Activated T-cell treated with anti-CD3 and anti-CD28 coated beads, Interleukin-2, amount 50 U/mL, for 72 hours (primary cell): ENCODE measurements around the gene LDLRAP1. TPM values are rescaled to one million over a fixed set of nuclear protein-coding genes. Genes with fewer than 3 reads are reported as not detected.

Source experiments
- ATAC-seq, 2 donors: fragments of 150-1000 bp; cut with Tn5 transposase; replicated peaks in 1 of 2; 2 replicates each; pipeline ENCODE4 v1.10.0; 2021; ENCODE audit warnings: moderate library complexity in 2 of 2, mild to moderate bottlenecking in 1 of 2
- DNase-seq, 2 donors: peaks; one replicate each; pipeline ENCODE4 v3.0.0; 2021 to 2022; ENCODE audit warnings: mixed read lengths in 1 of 2
- H3K27ac Mint-ChIP-seq: one replicate; pipeline ENCODE4 v1.8.0; 2022; ENCODE audit warnings: mild to moderate bottlenecking, moderate library complexity, mixed read lengths
- H3K27me3 Mint-ChIP-seq: one replicate; pipeline ENCODE4 v1.8.0; 2022; ENCODE audit warnings: low read depth, mixed read lengths
- H3K36me3 Mint-ChIP-seq, 2 donors: one replicate each; pipeline ENCODE4 v1.8.0; 2022; ENCODE audit warnings: mixed read lengths in 2 of 2, mild to moderate bottlenecking in 1 of 2; ENCODE audit not compliant: insufficient read depth in 2 of 2
- H3K4me1 Mint-ChIP-seq: one replicate; pipeline ENCODE4 v1.8.0; 2022; ENCODE audit warnings: low read depth, mixed read lengths
- H3K4me3 Mint-ChIP-seq, 2 donors: one replicate each; pipeline ENCODE4 v1.8.0; 2022; ENCODE audit warnings: mild to moderate bottlenecking in 2 of 2, mixed read lengths in 2 of 2, moderate library complexity in 2 of 2
- H3K9me3 Mint-ChIP-seq, 2 donors: one replicate each; pipeline ENCODE4 v1.8.0; 2022; ENCODE audit warnings: mixed read lengths in 2 of 2
- total RNA-seq, 2 donors: library from RNA; stranded (reverse); gene quantifications; one replicate each; pipeline ENCODE4 v1.2.3, GENCODE V29; 2022

LDLRAP1 gene
- total RNA-seq, 2 donors from 2014 or later = 13.5 to 14.7 TPM

- Mint-ChIP-seq H3K4me3 (no peak overlapping the region), H3K27ac (no peak overlapping the region), H3K9me3 (peaks cover 6 to 7% of the 10 kb centered on the region in 2 donors), H3K27me3 (no peaks in the 10 kb centered on the region), H3K4me1 (no peaks in the 10 kb centered on the region), H3K36me3 (no peaks in the 10 kb centered on the region)
- ATAC-seq (no peak), DNase-seq (no peak)
These were observed 14.4 kb upstream of the LDLRAP1 start for GRCh38 chr1:25528881-25529517.

DNA sequence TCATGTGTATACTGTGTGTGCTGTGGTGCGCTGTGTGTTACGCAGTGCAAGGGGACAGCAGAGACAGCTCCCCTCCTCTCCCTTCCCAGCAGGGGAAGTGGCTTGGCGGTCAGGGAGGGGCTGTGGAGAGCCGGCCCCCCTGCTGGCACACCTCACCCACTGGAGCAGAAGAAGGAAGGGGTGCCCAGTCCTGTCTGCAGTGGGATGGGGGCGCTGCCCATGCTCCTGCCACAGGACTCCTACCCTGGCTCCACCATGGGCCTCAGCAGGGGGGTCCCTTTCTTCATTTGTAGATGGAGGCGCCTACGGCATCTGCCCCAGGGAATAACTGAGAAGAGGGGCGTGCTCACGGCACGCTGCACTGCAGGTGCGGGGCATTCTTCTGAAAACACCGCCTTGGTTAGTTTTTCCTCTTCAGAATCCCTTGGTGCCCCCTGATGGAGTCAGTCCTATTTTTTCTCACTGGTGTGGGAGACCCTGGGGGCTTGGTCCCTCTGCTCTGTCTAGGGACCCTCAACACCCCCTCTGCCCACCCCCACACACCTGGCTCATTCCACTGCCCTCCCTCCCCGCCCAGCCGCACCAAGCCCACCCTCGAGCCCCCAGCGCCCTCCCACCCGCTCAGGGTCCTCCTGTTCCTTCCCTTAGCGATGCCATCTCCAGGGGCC is 13.8 kb upstream of the LDLRAP1 start:
- ATAC-seq (no peak), DNase-seq (no peak)
- Mint-ChIP-seq H3K27ac (no peak overlapping the region), H3K36me3 (no peaks in the 10 kb centered on the region), H3K9me3 (peaks cover 6 to 7% of the 10 kb centered on the region in 2 donors), H3K27me3 (no peaks in the 10 kb centered on the region), H3K4me3 (no peak overlapping the region), H3K4me1 (no peaks in the 10 kb centered on the region)

GRCh38 chr1:25530186-25531081 is 13.0 kb upstream of the LDLRAP1 start:
- H3K4me3 Mint-ChIP-seq = no peak overlapping the region
- H3K27ac Mint-ChIP-seq = no peak overlapping the region
- DNase-seq = no peak
- H3K27me3 Mint-ChIP-seq = no peaks in the 10 kb centered on the region
- ATAC-seq = no peak
- peaks cover 3 to 4% of the 10 kb centered on the region in 2 donors for H3K9me3 Mint-ChIP-seq
- H3K4me1 Mint-ChIP-seq = no peaks in the 10 kb centered on the region
- no peaks in the 10 kb centered on the region for H3K36me3 Mint-ChIP-seq

- DNase-seq (no peak), ATAC-seq (no peak)
- no peak overlapping the region for H3K4me3 Mint-ChIP-seq
- H3K9me3 Mint-ChIP-seq = peaks cover 2 to 3% of the 10 kb centered on the region in 2 donors
- no peak overlapping the region for H3K27ac Mint-ChIP-seq
- H3K27me3 Mint-ChIP-seq = no peaks in the 10 kb centered on the region
- H3K4me1 Mint-ChIP-seq = no peaks in the 10 kb centered on the region
- no peaks in the 10 kb centered on the region for H3K36me3 Mint-ChIP-seq
These were observed 12.3 kb upstream of the LDLRAP1 start for GRCh38 chr1:25531082-25531461.

DNA sequence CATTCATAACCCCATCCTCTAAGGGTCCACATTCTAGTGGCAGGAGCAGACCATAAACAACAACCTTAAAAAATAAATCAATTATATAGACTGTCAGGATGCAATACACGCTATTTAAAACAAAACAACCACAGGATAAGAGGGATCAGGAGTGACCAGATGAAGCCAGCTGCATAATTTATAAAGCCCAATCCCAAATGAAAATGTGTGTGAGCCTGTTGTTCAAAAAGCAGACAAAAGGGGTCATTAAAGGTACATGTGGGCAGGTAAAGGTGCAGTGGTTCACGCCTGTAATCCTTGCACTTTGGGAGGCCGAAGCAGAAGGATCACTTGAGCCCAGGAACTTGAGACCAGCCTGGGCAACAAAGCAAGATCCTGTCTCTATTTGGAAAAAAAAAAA is 10.4 kb upstream of the LDLRAP1 start:
- no peak overlapping the region for H3K4me3 Mint-ChIP-seq
- no peaks in the 10 kb centered on the region for H3K27me3 Mint-ChIP-seq
- no peaks in the 10 kb centered on the region for H3K4me1 Mint-ChIP-seq
- DNase-seq (no peak), ATAC-seq (no peak)
- H3K36me3 Mint-ChIP-seq = no peaks in the 10 kb centered on the region
- no peak overlapping the region for H3K27ac Mint-ChIP-seq
- H3K9me3 Mint-ChIP-seq = peaks cover 2 to 3% of the 10 kb centered on the region in 2 donors

GRCh38 chr1:25533775-25534409 is 9.5 kb upstream of the LDLRAP1 start:
- Mint-ChIP-seq H3K36me3 (no peaks in the 10 kb centered on the region), H3K4me1 (no peaks in the 10 kb centered on the region), H3K27me3 (no peaks in the 10 kb centered on the region), H3K4me3 (no peak overlapping the region), H3K27ac (no peak overlapping the region), H3K9me3 (peaks cover 2 to 3% of the 10 kb centered on the region in 2 donors)
- DNase-seq (no peak), ATAC-seq (no peak)

- H3K4me3 Mint-ChIP-seq = no peak overlapping the region
- H3K27ac Mint-ChIP-seq = no peak overlapping the region
- DNase-seq (no peak), ATAC-seq (no peak)
- no peaks in the 10 kb centered on the region for H3K27me3 Mint-ChIP-seq
- no peaks in the 10 kb centered on the region for H3K9me3 Mint-ChIP-seq
- no peaks in the 10 kb centered on the region for H3K4me1 Mint-ChIP-seq
- H3K36me3 Mint-ChIP-seq = no peaks in the 10 kb centered on the region
These were observed 9.0 kb upstream of the LDLRAP1 start for GRCh38 chr1:25534410-25534788.

DNA sequence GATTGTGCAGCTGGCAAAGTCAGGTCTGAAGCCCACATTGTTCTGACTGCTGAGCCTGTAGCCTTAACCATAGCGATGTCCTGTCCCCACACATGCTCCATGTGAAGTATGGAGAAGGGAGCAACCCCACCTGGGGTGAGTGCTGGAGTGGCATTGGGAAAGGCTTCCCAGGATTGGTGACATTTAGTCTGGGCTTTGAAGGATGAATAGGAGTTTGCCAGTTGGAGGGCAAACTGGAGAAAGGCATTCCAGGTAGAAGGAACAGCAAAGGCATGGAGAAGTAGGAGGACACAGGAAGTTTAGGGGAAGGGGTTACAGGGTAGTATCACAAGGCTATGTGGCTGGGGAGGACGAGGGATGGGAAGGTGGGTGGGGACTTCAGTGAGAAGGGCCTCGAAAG is 7.3 kb upstream of the LDLRAP1 start:
- Mint-ChIP-seq H3K27me3 (no peaks in the 10 kb centered on the region), H3K27ac (no peak overlapping the region), H3K9me3 (no peaks in the 10 kb centered on the region), H3K4me3 (no peak overlapping the region), H3K4me1 (no peaks in the 10 kb centered on the region), H3K36me3 (no peaks in the 10 kb centered on the region)
- ATAC-seq (no peak), DNase-seq (no peak)

DNA sequence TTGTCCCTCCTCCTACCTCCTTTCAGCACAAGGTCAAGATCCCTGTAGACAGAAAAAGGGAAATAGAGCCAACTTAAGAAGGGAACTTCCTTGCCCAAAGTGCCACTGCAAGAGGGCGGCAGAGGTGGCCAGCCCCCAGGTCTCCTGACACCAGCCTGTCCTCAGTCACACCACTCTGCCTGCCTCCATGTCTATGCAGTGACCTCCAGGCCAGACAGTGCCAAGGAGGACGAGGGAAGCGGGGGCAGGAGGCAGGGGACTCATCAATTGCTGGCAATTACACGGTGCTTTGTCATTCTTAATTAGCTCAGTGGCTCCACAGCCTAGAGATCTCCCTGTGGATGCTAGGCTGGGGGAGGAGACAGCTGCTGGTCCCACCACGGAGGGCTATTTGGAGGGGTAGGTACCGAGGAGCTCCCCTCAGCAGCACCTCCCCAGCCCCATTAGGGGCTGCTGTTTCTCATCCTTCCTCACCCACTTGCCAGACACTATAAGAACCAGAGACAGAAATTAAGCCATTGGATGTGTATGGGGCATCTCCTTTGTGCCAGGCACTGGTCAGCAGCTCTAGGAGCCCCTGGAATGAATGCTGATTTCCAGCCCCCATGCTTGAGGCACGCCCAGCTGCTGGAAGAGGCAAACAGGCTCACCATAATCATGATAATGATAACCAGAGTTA is 6.1 kb upstream of the LDLRAP1 start:
- no peaks in the 10 kb centered on the region for H3K27me3 Mint-ChIP-seq
- H3K4me3 Mint-ChIP-seq = no peak overlapping the region
- no peak for ATAC-seq
- no peak for DNase-seq
- no peaks in the 10 kb centered on the region for H3K4me1 Mint-ChIP-seq
- no peaks in the 10 kb centered on the region for H3K36me3 Mint-ChIP-seq
- no peaks in the 10 kb centered on the region for H3K9me3 Mint-ChIP-seq
- no peak overlapping the region for H3K27ac Mint-ChIP-seq

GRCh38 chr1:25538191-25538767 is 5.1 kb upstream of the LDLRAP1 start:
- ATAC-seq (no peak), DNase-seq (no peak)
- H3K27me3 Mint-ChIP-seq = no peaks in the 10 kb centered on the region
- no peak overlapping the region for H3K27ac Mint-ChIP-seq
- no peaks in the 10 kb centered on the region for H3K36me3 Mint-ChIP-seq
- H3K4me1 Mint-ChIP-seq = no peaks in the 10 kb centered on the region
- H3K4me3 Mint-ChIP-seq = no peak overlapping the region
- H3K9me3 Mint-ChIP-seq = no peaks in the 10 kb centered on the region

- Mint-ChIP-seq H3K4me1 (peaks cover 16% of the 10 kb centered on the region), H3K27ac (no peak overlapping the region), H3K4me3 (no peak overlapping the region), H3K36me3 (no peaks in the 10 kb centered on the region), H3K9me3 (no peaks in the 10 kb centered on the region), H3K27me3 (no peaks in the 10 kb centered on the region)
- DNase-seq (no peak), ATAC-seq (no peak)
These were observed 2.6 kb upstream of the LDLRAP1 start for GRCh38 chr1:25540750-25541342.

DNA sequence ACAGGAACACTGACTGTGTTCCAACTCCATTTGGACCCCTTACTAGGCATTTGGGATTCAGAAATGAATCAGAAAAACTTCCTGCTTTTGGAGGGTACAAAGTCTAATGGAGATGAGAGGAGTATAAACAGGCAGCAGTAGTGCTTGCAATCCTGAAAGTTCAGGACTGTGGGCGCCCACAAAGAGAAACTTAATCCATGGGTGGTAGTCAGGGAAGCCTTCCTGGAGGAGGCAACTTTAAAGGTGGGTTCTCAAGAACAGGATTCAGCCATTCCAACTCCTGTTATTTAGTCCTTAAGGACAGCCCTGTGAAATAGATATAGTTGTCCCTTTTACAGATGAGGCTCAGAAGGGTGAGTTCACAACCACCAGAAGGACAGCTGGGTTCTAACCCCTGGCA is 2.0 kb upstream of the LDLRAP1 start:
- Mint-ChIP-seq H3K4me1 (peaks cover 21% of the 10 kb centered on the region), H3K27me3 (no peaks in the 10 kb centered on the region), H3K27ac (no peak overlapping the region), H3K36me3 (no peaks in the 10 kb centered on the region), H3K9me3 (no peaks in the 10 kb centered on the region), H3K4me3 (no peak overlapping the region)
- DNase-seq = no peak
- ATAC-seq = no peak
